NCI-H1417 (cell line): ENCODE data around the gene LYSMD2.

ENCODE experiments used
- DNase-seq, 3 experiments: peaks; one replicate each; lab custom pipeline; 2025; lab: John Stamatoyannopoulos, UW

The LYSMD2 gene

GRCh38 chr15:51720201-51720995 is 17.1 kb downstream of the LYSMD2 start:
- DNase-seq: no peak

GRCh38 chr15:51718746-51719145 is 18.7 kb downstream of the LYSMD2 start:
- no peak for DNase-seq

GRCh38 chr15:51718219-51718618 is 19.2 kb downstream of the LYSMD2 start:
- peak in 1 of 3 experiments; percentile 70 for DNase-seq

GRCh38 chr15:51714911-51715310 is 22.5 kb downstream of the LYSMD2 start:
- no peak for DNase-seq

- DNase-seq: no peak
These were observed 23.3 kb downstream of the LYSMD2 start for GRCh38 chr15:51714162-51714561.

- DNase-seq: no peak
These were observed 28.4 kb downstream of the LYSMD2 start for GRCh38 chr15:51709031-51709430.

GRCh38 chr15:51708013-51708412 is 29.4 kb downstream of the LYSMD2 start:
- DNase-seq: peak; percentile 10 to 71 (median 63)

- no peak for DNase-seq
These were observed 30.4 kb downstream of the LYSMD2 start for GRCh38 chr15:51706926-51707608.

- DNase-seq: no peak
These were observed 31.2 kb downstream of the LYSMD2 start for GRCh38 chr15:51706291-51706690.

- no peak for DNase-seq
These were observed 34.7 kb downstream of the LYSMD2 start for GRCh38 chr15:51702710-51703109.

GRCh38 chr15:51699373-51699772 is 38.1 kb downstream of the LYSMD2 start:
- DNase-seq: no peak

GRCh38 chr15:51697163-51697562 is 40.3 kb downstream of the LYSMD2 start:
- DNase-seq: no peak

- no peak for DNase-seq
These were observed 40.9 kb downstream of the LYSMD2 start for GRCh38 chr15:51696566-51696965.

GRCh38 chr15:51692154-51692553 is 45.3 kb downstream of the LYSMD2 start:
- no peak for DNase-seq

- DNase-seq: no peak
These were observed 48.6 kb downstream of the LYSMD2 start for GRCh38 chr15:51688863-51689262.

- no peak for DNase-seq
These were observed 49.9 kb downstream of the LYSMD2 start for GRCh38 chr15:51687565-51687964.

GRCh38 chr15:51681303-51681963 is 56.0 kb downstream of the LYSMD2 start, which contains the start of gene SCG3:
Gene SCG3 (plus strand): TSS chr15:51681503. CDS start chr15:51681756, 253 bp downstream.
- DNase-seq: peak; percentile 80 to 91 (median 82)

- peak in 1 of 3 experiments; percentile 25 for DNase-seq
These were observed 57.1 kb downstream of the LYSMD2 start for GRCh38 chr15:51680321-51680720.

GRCh38 chr15:51678096-51678495 is 59.4 kb downstream of the LYSMD2 start:
- DNase-seq: no peak

- no peak for DNase-seq
These were observed 60.0 kb downstream of the LYSMD2 start for GRCh38 chr15:51677452-51677851.

GRCh38 chr15:51677021-51677420 is 60.4 kb downstream of the LYSMD2 start:
- DNase-seq: no peak

- DNase-seq: no peak
These were observed 62.2 kb downstream of the LYSMD2 start for GRCh38 chr15:51675234-51675633.
